Breast epithelium (tissue), 3 donors: ENCODE data around the gene SDC4.

ENCODE experiments used
- CTCF ChIP-seq, 3 donors: fragments of 450-650 bp; IDR thresholded peaks; one replicate each; pipeline ENCODE4 v1.5.1; 2016 to 2017; ENCODE audit warnings: antibody characterized with exemption in 3 of 3, mild to moderate bottlenecking in 3 of 3, moderate library complexity in 3 of 3
- POLR2AphosphoS5 ChIP-seq, 3 donors: sonication (generic); formaldehyde crosslinking; IDR thresholded peaks; one replicate each; pipeline ENCODE4 v1.6.1; 2017; ENCODE audit warnings: antibody characterized with exemption in 3 of 3

GRCh38 chr20:45311589-45312211, 36.5 kb downstream of the SDC4 start:
- TF ChIP-seq CTCF (IDR thresholded peaks at IDR 0.05) (peak; percentile 37 to 66 (median 55)), POLR2AphosphoS5 (IDR thresholded peaks at IDR 0.05) (no peak)
